HCT116 (cell line): Measurements from ENCODE around the gene DCBLD2. TPM values are rescaled to one million over a fixed set of nuclear protein-coding genes. Genes with fewer than 3 reads are reported as not detected.

Experiments used
- ATAC-seq: fragments of 200-7000 bp; cut with Tn5 transposase; 2 replicates; pipeline ENCODE4 v1.9.1; 2020; ENCODE audit warnings: mild to moderate bottlenecking, moderate library complexity
- BruUV-seq: library from RNA; stranded (reverse); fragments of 400-500 nt; replicated peaks from 2 replicates; lab custom pipeline; 2021; lab: Mats Ljungman, UMichigan
- CTCF ChIA-PET: fragments of 300-600 bp; sonication (Branson Sonifier 250); formaldehyde crosslinking; loops from one replicate; lab custom pipeline; 2021; ENCODE audit warnings: antibody characterized with exemption; lab: Charles Lee
- POLR2A ChIA-PET: fragments of 300-600, 350-600 bp; sonication (Branson Sonifier 250); formaldehyde crosslinking; loops from one replicate; lab custom pipeline; 2021; ENCODE audit warnings: antibody characterized with exemption; lab: Charles Lee
- RAD21 ChIA-PET, 2 experiments: fragments of 300-600 bp; sonication (Branson Sonifier 250); formaldehyde crosslinking; loops; one replicate each; lab custom pipeline; 2023; ENCODE audit warnings: low total read pairs in 2 of 2; ENCODE audit not compliant: uncharacterized antibody in 2 of 2, unreplicated experiment in 2 of 2, low non-redundant PET in 1 of 2; lab: Charles Lee
- DNase-seq: peaks from one replicate; pipeline ENCODE4 v3.0.0-alpha.2; 2010; ENCODE audit warnings: low read depth, low spot score
- H2AFZ ChIP-seq: fragments of 200-600 bp; shearing (Covaris generic), sonication (generic); 2 replicates; pipeline ENCODE4 v1.6.1; 2017; ENCODE audit warnings: low read depth, mixed run types, mixed read lengths, antibody characterized with exemption, low read length; ENCODE audit not compliant: poor library complexity, severe bottlenecking
- H3K27ac ChIP-seq: 2 replicates; pipeline ENCODE4 v1.5.1; 2012; ENCODE audit warnings: low read depth, low read length
- H3K27me3 ChIP-seq: fragments of 200-600 bp; sonication (generic); 2 replicates; pipeline ENCODE4 v1.6.1; 2016; ENCODE audit warnings: mixed run types, low read length, mixed read lengths; ENCODE audit not compliant: insufficient read depth
- H3K36me3 ChIP-seq, 2 experiments: fragments of 200-500 bp in 1 of 2; fragments of 200-600 bp in 1 of 2; sonication (Bioruptor generic) in 1 of 2; sonication (generic) in 1 of 2; 2 replicates each; pipeline versions ENCODE4 v1.5.1 to v1.6.1; 2014 to 2016; ENCODE audit warnings: low read length in 2 of 2, inconsistent platforms in 1 of 2, mixed read lengths in 1 of 2, mixed run types in 1 of 2; ENCODE audit not compliant: insufficient read depth in 2 of 2, control insufficient read depth in 1 of 2
- H3K4me1 ChIP-seq, 2 experiments: fragments of 200-600 bp in 1 of 2; sonication (generic) in 1 of 2; 2 replicates each; pipeline versions ENCODE4 v1.5.1 to v1.6.1; 2012 to 2017; ENCODE audit warnings: low read length in 2 of 2, inconsistent platforms in 1 of 2, mild to moderate bottlenecking in 1 of 2, mixed read lengths in 1 of 2, mixed run types in 1 of 2, moderate library complexity in 1 of 2; ENCODE audit not compliant: insufficient read depth in 2 of 2, control insufficient read depth in 1 of 2
- H3K4me2 ChIP-seq: fragments of 200-600 bp; sonication (generic); 2 replicates; pipeline ENCODE4 v1.6.1; 2017; ENCODE audit warnings: mixed run types, low read length, mixed read lengths
- H3K4me3 ChIP-seq, 2 experiments: fragments of 200-600 bp in 1 of 2; sonication (generic) in 1 of 2; replicated peaks in 1 of 2; 2 replicates each; pipeline ENCODE4 v1.5.1; 2011 to 2016; ENCODE audit warnings: low read length in 2 of 2, control low read depth in 1 of 2, low read depth in 1 of 2, mild to moderate bottlenecking in 1 of 2, mixed read lengths in 1 of 2, mixed run types in 1 of 2
- H3K79me2 ChIP-seq: fragments of 200-600 bp; sonication (generic); 2 replicates; pipeline ENCODE4 v1.6.1; 2017; ENCODE audit warnings: mild to moderate bottlenecking, mixed run types, low read length, moderate library complexity, mixed read lengths; ENCODE audit not compliant: insufficient read depth
- H3K9ac ChIP-seq: fragments of 200-600 bp; sonication (generic); 2 replicates; pipeline ENCODE4 v1.6.1; 2016; ENCODE audit warnings: low read length, mixed read lengths
- H3K9me2 ChIP-seq: fragments of 200-600 bp; sonication (generic), shearing (Covaris generic); 2 replicates; pipeline ENCODE4 v1.6.1; 2017; ENCODE audit warnings: mixed run types, mild to moderate bottlenecking, moderate library complexity; ENCODE audit not compliant: insufficient read depth
- H3K9me3 ChIP-seq, 2 experiments: fragments of 200-500 bp in 1 of 2; fragments of 200-600 bp in 1 of 2; sonication (Bioruptor generic) in 1 of 2; sonication (generic) in 1 of 2; 2 replicates each; pipeline ENCODE4 v1.6.1; 2014 to 2017; ENCODE audit warnings: low read length in 2 of 2, mixed read lengths in 2 of 2, inconsistent platforms in 1 of 2, low read depth in 1 of 2, mild to moderate bottlenecking in 1 of 2, mixed run types in 1 of 2, moderate library complexity in 1 of 2; ENCODE audit not compliant: control insufficient read depth in 1 of 2, insufficient read depth in 1 of 2
- H4K20me1 ChIP-seq: fragments of 200-600 bp; sonication (generic), shearing (Covaris generic); 2 replicates; pipeline ENCODE4 v1.6.1; 2017; ENCODE audit warnings: mixed run types, mild to moderate bottlenecking, moderate library complexity; ENCODE audit not compliant: insufficient read depth
- CEBPB ChIP-seq: IDR thresholded peaks from 2 replicates; pipeline ENCODE4 v1.6.1; 2012; ENCODE audit warnings: low read depth
- JUND ChIP-seq: IDR thresholded peaks from 2 replicates; pipeline ENCODE4 v1.6.1; 2012
- POLR2A ChIP-seq: IDR thresholded peaks from 2 replicates; pipeline ENCODE4 v1.7.0; 2011; ENCODE audit warnings: borderline replicate concordance; ENCODE audit not compliant: insufficient read depth, insufficient read length; ENCODE audit errors: extremely low read depth
- RAD21 ChIP-seq: IDR thresholded peaks from 2 replicates; pipeline ENCODE4 v1.6.1; 2012; ENCODE audit warnings: low read depth, mild to moderate bottlenecking
- SIN3A ChIP-seq: IDR thresholded peaks from 2 replicates; pipeline ENCODE4 v1.6.1; 2012; ENCODE audit warnings: low read depth
- SRF ChIP-seq: IDR thresholded peaks from 2 replicates; pipeline ENCODE4 v1.6.1; 2012; ENCODE audit warnings: low read depth
- ZFX ChIP-seq: fragments of 450-650 bp; IDR thresholded peaks from 2 replicates; pipeline ENCODE4 v1.6.1; 2017
- ZNF274 ChIP-seq: fragments of 200-500 bp; sonication (Bioruptor generic); IDR thresholded peaks from 2 replicates; pipeline ENCODE4 v1.6.1; 2014; ENCODE audit warnings: mild to moderate bottlenecking, low read depth, low read length, inconsistent platforms
- intact Hi-C: fragments of 100-400 bp; cut with micrococcal nuclease; formaldehyde crosslinking; loops from 2 replicates; pipeline ENCODE4 v1.10.0; 2022
- total RNA-seq: library from RNA; stranded (reverse); gene quantifications from one replicate; pipeline ENCODE4 v1.2.1, GENCODE V29; 2021; ENCODE audit not compliant: unreplicated experiment
- TF ChIP-seq, protein P1 (sequence below): IDR thresholded peaks from 2 replicates; pipeline ENCODE4 v1.6.1; 2011; ENCODE audit warnings: mild to moderate bottlenecking, low read length, moderate library complexity; ENCODE audit not compliant: insufficient replicate concordance; ENCODE audit errors: extremely low read depth
- TF ChIP-seq, protein P2 (sequence below): IDR thresholded peaks from 2 replicates; pipeline ENCODE4 v1.6.1; 2012; ENCODE audit warnings: low read depth
- TF ChIP-seq, protein P3 (sequence below): IDR thresholded peaks from 2 replicates; pipeline ENCODE4 v1.6.1; 2012
- TF ChIP-seq, protein P4 (sequence below): IDR thresholded peaks from 2 replicates; pipeline ENCODE4 v1.6.1; 2012

DCBLD2 gene
- total RNA-seq, 1 experiment from 2014 or later: 532 TPM

DNA sequence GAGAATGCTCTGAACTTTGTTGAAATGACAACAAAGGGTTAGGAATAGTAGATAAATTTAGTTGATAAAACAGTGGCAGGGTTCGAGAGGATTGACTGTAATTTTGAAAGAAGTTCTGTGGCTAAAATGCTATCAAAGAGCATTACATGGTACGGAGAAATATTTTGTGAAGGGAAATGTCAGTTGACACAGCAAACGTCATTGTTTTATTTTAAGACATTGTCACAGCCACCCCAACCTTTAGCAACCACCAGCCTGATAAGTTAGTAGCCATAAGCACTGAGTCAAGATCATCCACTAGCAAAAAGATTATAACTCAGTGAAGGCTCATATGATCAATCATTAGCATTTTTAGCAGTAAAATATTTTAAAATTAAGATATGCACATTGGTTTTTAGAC lies 147.0 kb downstream of the DCBLD2 start:
- H4K20me1 ChIP-seq: no peaks in the 10 kb centered on the region
- H3K4me2 ChIP-seq: no peak overlapping the region
- no peak overlapping the region for H3K27ac ChIP-seq
- no peaks in the 10 kb centered on the region for H3K4me1 ChIP-seq
- H3K9me2 ChIP-seq: no peaks in the 10 kb centered on the region
- H3K79me2 ChIP-seq: no peaks in the 10 kb centered on the region
- H3K4me3 ChIP-seq: no peak overlapping the region
- intact Hi-C loops: no loop called here
- H2AFZ ChIP-seq: no peak overlapping the region
- H3K9me3 ChIP-seq: no peaks in the 10 kb centered on the region
- ChIA-PET POLR2A (no interaction called here), RAD21 (no interaction called here), CTCF (no interaction called here)
- no TSS peak for BruUV-seq
- no peak for DNase-seq
- H3K27me3 ChIP-seq: no peaks in the 10 kb centered on the region
- ATAC-seq: no peak
- TF ChIP-seq, protein P1, sequence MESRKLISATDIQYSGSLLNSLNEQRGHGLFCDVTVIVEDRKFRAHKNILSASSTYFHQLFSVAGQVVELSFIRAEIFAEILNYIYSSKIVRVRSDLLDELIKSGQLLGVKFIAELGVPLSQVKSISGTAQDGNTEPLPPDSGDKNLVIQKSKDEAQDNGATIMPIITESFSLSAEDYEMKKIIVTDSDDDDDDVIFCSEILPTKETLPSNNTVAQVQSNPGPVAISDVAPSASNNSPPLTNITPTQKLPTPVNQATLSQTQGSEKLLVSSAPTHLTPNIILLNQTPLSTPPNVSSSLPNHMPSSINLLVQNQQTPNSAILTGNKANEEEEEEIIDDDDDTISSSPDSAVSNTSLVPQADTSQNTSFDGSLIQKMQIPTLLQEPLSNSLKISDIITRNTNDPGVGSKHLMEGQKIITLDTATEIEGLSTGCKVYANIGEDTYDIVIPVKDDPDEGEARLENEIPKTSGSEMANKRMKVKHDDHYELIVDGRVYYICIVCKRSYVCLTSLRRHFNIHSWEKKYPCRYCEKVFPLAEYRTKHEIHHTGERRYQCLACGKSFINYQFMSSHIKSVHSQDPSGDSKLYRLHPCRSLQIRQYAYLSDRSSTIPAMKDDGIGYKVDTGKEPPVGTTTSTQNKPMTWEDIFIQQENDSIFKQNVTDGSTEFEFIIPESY: no peak
- TF ChIP-seq SRF (no peak), SIN3A (no peak), JUND (no peak)
- no peaks in the 10 kb centered on the region for H3K36me3 ChIP-seq
- H3K9ac ChIP-seq: no peak overlapping the region

DNA sequence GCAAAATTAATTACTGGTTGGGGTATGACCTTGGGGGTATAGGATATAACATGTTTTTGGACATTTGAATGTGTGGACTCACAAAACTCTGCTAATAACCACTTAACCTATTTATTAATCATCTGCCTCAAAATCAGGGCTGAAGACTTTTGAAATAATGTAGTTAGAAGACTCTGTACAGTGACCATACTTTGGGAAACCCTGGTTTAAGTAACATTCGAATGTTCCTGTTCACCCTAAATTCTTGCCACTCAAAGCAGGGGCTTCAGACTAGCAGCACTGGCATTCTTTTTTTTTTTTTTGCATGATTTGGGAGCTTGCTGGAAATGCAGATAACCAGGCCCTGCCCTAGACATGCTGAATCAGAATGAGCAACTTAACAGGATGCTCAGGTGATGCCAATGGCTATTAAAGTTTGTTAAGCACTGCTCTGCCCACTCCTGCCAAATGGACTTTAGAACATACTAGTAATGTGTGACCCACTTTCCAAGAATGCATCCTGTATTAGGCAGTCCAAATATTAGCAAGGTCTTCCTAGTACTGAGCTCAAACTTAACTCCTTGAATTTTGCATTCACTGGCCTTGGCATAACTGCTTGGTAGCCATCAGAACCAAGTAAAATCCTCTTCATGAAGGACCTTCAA lies 151.1 kb downstream of the DCBLD2 start:
- no peak overlapping the region for H3K4me3 ChIP-seq
- H3K4me1 ChIP-seq: no peaks in the 10 kb centered on the region
- no peaks in the 10 kb centered on the region for H3K27me3 ChIP-seq
- no peaks in the 10 kb centered on the region for H3K79me2 ChIP-seq
- BruUV-seq: no TSS peak
- no peak overlapping the region for H3K9ac ChIP-seq
- no peaks in the 10 kb centered on the region for H4K20me1 ChIP-seq
- ChIA-PET CTCF (no interaction called here), POLR2A (interaction anchor here (1.1 kb wide), 1 partner anchor 19 kb away, joined by 4 read pairs; no protein-coding TSS in a partner anchor), RAD21 (no interaction called here)
- DNase-seq (no peak), ATAC-seq (no peak)
- H3K27ac ChIP-seq: no peak overlapping the region
- H3K4me2 ChIP-seq: no peak overlapping the region
- intact Hi-C loops: no loop called here
- no peak overlapping the region for H2AFZ ChIP-seq
- no peaks in the 10 kb centered on the region for H3K9me3 ChIP-seq
- no peaks in the 10 kb centered on the region for H3K36me3 ChIP-seq
- no peaks in the 10 kb centered on the region for H3K9me2 ChIP-seq
- TF ChIP-seq, protein P2, sequence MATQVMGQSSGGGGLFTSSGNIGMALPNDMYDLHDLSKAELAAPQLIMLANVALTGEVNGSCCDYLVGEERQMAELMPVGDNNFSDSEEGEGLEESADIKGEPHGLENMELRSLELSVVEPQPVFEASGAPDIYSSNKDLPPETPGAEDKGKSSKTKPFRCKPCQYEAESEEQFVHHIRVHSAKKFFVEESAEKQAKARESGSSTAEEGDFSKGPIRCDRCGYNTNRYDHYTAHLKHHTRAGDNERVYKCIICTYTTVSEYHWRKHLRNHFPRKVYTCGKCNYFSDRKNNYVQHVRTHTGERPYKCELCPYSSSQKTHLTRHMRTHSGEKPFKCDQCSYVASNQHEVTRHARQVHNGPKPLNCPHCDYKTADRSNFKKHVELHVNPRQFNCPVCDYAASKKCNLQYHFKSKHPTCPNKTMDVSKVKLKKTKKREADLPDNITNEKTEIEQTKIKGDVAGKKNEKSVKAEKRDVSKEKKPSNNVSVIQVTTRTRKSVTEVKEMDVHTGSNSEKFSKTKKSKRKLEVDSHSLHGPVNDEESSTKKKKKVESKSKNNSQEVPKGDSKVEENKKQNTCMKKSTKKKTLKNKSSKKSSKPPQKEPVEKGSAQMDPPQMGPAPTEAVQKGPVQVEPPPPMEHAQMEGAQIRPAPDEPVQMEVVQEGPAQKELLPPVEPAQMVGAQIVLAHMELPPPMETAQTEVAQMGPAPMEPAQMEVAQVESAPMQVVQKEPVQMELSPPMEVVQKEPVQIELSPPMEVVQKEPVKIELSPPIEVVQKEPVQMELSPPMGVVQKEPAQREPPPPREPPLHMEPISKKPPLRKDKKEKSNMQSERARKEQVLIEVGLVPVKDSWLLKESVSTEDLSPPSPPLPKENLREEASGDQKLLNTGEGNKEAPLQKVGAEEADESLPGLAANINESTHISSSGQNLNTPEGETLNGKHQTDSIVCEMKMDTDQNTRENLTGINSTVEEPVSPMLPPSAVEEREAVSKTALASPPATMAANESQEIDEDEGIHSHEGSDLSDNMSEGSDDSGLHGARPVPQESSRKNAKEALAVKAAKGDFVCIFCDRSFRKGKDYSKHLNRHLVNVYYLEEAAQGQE: no peak
- TF ChIP-seq POLR2A (no peak), ZFX (no peak), SRF (no peak), ZNF274 (no peak), CEBPB (no peak), RAD21 (no peak), SIN3A (no peak)
- TF ChIP-seq, protein P1: no peak
- TF ChIP-seq, protein P3, sequence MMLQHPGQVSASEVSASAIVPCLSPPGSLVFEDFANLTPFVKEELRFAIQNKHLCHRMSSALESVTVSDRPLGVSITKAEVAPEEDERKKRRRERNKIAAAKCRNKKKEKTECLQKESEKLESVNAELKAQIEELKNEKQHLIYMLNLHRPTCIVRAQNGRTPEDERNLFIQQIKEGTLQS: no peak
- TF ChIP-seq, protein P4, sequence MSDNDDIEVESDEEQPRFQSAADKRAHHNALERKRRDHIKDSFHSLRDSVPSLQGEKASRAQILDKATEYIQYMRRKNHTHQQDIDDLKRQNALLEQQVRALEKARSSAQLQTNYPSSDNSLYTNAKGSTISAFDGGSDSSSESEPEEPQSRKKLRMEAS: no peak
